Lower leg skin (tissue), 3 donors: ENCODE results near the gene PML.

Source experiments
- POLR2A ChIP-seq, 2 donors: fragments of 450-650 bp; IDR thresholded peaks; one replicate each; pipeline ENCODE4 v1.6.1; 2016 to 2017; ENCODE audit warnings: antibody characterized with exemption in 2 of 2, mild to moderate bottlenecking in 1 of 2, moderate library complexity in 1 of 2
- TF ChIP-seq, protein P1 (sequence below), 3 donors: fragments of 450-650 bp; IDR thresholded peaks; one replicate each; pipeline ENCODE4 v1.5.1; 2016; ENCODE audit warnings: antibody characterized with exemption in 3 of 3, mild to moderate bottlenecking in 3 of 3, moderate library complexity in 2 of 3

DNA sequence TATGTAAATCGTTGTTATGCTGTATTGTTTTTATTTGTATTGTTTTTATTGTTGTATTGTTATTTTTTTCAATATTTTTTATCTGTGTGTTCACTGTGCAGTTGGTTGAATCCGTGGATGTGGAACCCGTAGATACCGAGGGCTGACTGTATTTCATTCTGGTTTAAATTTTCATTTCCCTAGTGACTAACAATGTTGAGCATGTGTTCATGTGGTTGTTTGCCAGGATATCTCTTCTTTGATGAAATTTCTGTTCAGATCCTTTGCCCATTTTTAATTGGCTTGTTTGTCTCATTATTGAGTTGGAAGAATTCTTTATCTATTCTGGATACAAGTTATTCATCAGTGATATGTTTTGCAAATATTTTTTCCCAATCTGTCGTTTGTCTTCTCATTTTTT lies 32.1 kb upstream of the PML start:
- TF ChIP-seq, protein P1, sequence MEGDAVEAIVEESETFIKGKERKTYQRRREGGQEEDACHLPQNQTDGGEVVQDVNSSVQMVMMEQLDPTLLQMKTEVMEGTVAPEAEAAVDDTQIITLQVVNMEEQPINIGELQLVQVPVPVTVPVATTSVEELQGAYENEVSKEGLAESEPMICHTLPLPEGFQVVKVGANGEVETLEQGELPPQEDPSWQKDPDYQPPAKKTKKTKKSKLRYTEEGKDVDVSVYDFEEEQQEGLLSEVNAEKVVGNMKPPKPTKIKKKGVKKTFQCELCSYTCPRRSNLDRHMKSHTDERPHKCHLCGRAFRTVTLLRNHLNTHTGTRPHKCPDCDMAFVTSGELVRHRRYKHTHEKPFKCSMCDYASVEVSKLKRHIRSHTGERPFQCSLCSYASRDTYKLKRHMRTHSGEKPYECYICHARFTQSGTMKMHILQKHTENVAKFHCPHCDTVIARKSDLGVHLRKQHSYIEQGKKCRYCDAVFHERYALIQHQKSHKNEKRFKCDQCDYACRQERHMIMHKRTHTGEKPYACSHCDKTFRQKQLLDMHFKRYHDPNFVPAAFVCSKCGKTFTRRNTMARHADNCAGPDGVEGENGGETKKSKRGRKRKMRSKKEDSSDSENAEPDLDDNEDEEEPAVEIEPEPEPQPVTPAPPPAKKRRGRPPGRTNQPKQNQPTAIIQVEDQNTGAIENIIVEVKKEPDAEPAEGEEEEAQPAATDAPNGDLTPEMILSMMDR (IDR thresholded peaks at IDR 0.05): no peak
- TF ChIP-seq POLR2A (IDR thresholded peaks at IDR 0.05): no peak
